ENCODE results near the gene PRUNE1.

The PRUNE1 gene

GRCh38 chr1:151060007-151060656 lies 51.9 kb downstream of the PRUNE1 start, which contains the start of gene MLLT11:
MLLT11 (plus strand) TSS chr1:151060397; CDS start chr1:151067225, 6,828 bp downstream.
- no CpG with 5 or more reads among the region's 15 CpGs for WGBS (ENCODE audit: extremely low coverage, insufficient coverage, insufficient read length)
- Histone ChIP-seq H2BK120ac (ENCODE audit: insufficient read depth, low read length, poor library complexity) (peak within 1 kb of the TSS; percentile 99), H3K14ac (ENCODE audit: low read length) (peak within 1 kb of the TSS; percentile 99), H2AFZ (ENCODE audit: insufficient read depth, low read length, poor library complexity) (peak within 1 kb of the TSS; percentile 94), H3K9ac (ENCODE audit: low read length) (peak within 1 kb of the TSS; percentile 99), H3K4me2 (ENCODE audit: low read length) (peak within 1 kb of the TSS; percentile 88), H3K4me3 (ENCODE audit: low read depth, low read length) (peak within 1 kb of the TSS; percentile 98), H3K36me3 (ENCODE audit: control insufficient read depth in 1 of 2, insufficient read depth in 2 of 2, low read length in 2 of 2) (peaks cover 19 to 26% of the 10 kb centered on the region in 2 experiments), H2AK5ac (ENCODE audit: low read length) (peak within 1 kb of the TSS; percentile 94), H3K18ac (ENCODE audit: low read length) (peak within 1 kb of the TSS; percentile 100), H3K27me3 (ENCODE audit: insufficient read depth, low read length) (no peaks in the 10 kb centered on the region), H3K23ac (ENCODE audit: low read length) (no peak within 1 kb of the TSS), H3K9me3 (ENCODE audit: insufficient read depth, low read depth, low read length) (no peaks in the 10 kb centered on the region), H4K8ac (ENCODE audit: low read depth, low read length) (peak within 1 kb of the TSS; percentile 97), H3K79me2 (ENCODE audit: control insufficient read depth, insufficient read depth, low read length, poor library complexity) (peaks cover 42% of the 10 kb centered on the region), H3K4me1 (ENCODE audit: control insufficient read depth in 1 of 2, insufficient read depth in 2 of 2, low read length in 2 of 2) (peaks cover 21 to 25% of the 10 kb centered on the region in 2 experiments), H2BK12ac (ENCODE audit: low read length) (peak within 1 kb of the TSS; percentile 67), H3K27ac (ENCODE audit: low read depth, low read length) (peak within 1 kb of the TSS; percentile 99), H3K79me1 (ENCODE audit: low read length) (peaks cover 27% of the 10 kb centered on the region), H4K91ac (ENCODE audit: low read depth, low read length) (peak within 1 kb of the TSS; percentile 99), H4K12ac (ENCODE audit: low read depth, low read length) (peak within 1 kb of the TSS; percentile 97), H3K4ac (ENCODE audit: low read depth, low read length) (peak within 1 kb of the TSS; percentile 99), H2BK5ac (ENCODE audit: low read depth, low read length, poor library complexity) (peak within 1 kb of the TSS; percentile 99)
- peak in 1 of 2 donors; percentile 31 for DNase-seq

GRCh38 chr1:151060657-151061421 lies 52.6 kb downstream of the PRUNE1 start:
- peak overlapping the region; percentile 8 for H2AFZ ChIP-seq (ENCODE audit: insufficient read depth, low read length, poor library complexity)
- H2BK5ac ChIP-seq (ENCODE audit: low read depth, low read length, poor library complexity) = peak overlapping the region; percentile 81
- peak overlapping the region; percentile 81 for H3K4me3 ChIP-seq (ENCODE audit: low read depth, low read length)
- peaks cover 21% of the 10 kb centered on the region in 2 experiments for H3K4me1 ChIP-seq (ENCODE audit: control insufficient read depth in 1 of 2, insufficient read depth in 2 of 2, low read length in 2 of 2)
- peak overlapping the region; percentile 68 for H2BK120ac ChIP-seq (ENCODE audit: insufficient read depth, low read length, poor library complexity)
- no peaks in the 10 kb centered on the region for H3K27me3 ChIP-seq (ENCODE audit: insufficient read depth, low read length)
- no peaks in the 10 kb centered on the region for H3K9me3 ChIP-seq (ENCODE audit: insufficient read depth, low read depth, low read length)
- H2AK5ac ChIP-seq (ENCODE audit: low read length) = peak overlapping the region; percentile 23
- H3K79me1 ChIP-seq (ENCODE audit: low read length) = peaks cover 27% of the 10 kb centered on the region
- peak overlapping the region; percentile 88 for H3K9ac ChIP-seq (ENCODE audit: low read length)
- peak overlapping the region; percentile 64 for H4K91ac ChIP-seq (ENCODE audit: low read depth, low read length)
- peak overlapping the region; percentile 97 for H3K4ac ChIP-seq (ENCODE audit: low read depth, low read length)
- H3K4me2 ChIP-seq (ENCODE audit: low read length) = peak overlapping the region; percentile 88
- peak overlapping the region; percentile 32 for H2BK12ac ChIP-seq (ENCODE audit: low read length)
- H3K18ac ChIP-seq (ENCODE audit: low read length) = peak overlapping the region; percentile 39
- no peak for DNase-seq
- peak overlapping the region; percentile 30 for H4K8ac ChIP-seq (ENCODE audit: low read depth, low read length)
- H3K27ac ChIP-seq (ENCODE audit: low read depth, low read length) = peak overlapping the region; percentile 99
- no CpG with 5 or more reads among the region's 4 CpGs for WGBS (ENCODE audit: extremely low coverage, insufficient coverage, insufficient read length)
- peaks cover 42% of the 10 kb centered on the region for H3K79me2 ChIP-seq (ENCODE audit: control insufficient read depth, insufficient read depth, low read length, poor library complexity)
- peak overlapping the region; percentile 24 for H4K12ac ChIP-seq (ENCODE audit: low read depth, low read length)
- H3K14ac ChIP-seq (ENCODE audit: low read length) = peak overlapping the region; percentile 55
- H3K36me3 ChIP-seq (ENCODE audit: control insufficient read depth in 1 of 2, insufficient read depth in 2 of 2, low read length in 2 of 2) = peaks cover 13 to 21% of the 10 kb centered on the region in 2 experiments
- H3K23ac ChIP-seq (ENCODE audit: low read length) = no peak overlapping the region

GRCh38 chr1:151061704-151062103 lies 53.5 kb downstream of the PRUNE1 start:
- Histone ChIP-seq H4K8ac (ENCODE audit: low read depth, low read length) (no peak overlapping the region), H4K91ac (ENCODE audit: low read depth, low read length) (no peak overlapping the region), H3K9ac (ENCODE audit: low read length) (no peak overlapping the region), H3K27me3 (ENCODE audit: insufficient read depth, low read length) (no peaks in the 10 kb centered on the region), H3K79me2 (ENCODE audit: control insufficient read depth, insufficient read depth, low read length, poor library complexity) (peaks cover 35% of the 10 kb centered on the region), H3K4me1 (ENCODE audit: control insufficient read depth in 1 of 2, insufficient read depth in 2 of 2, low read length in 2 of 2) (peaks cover 16 to 18% of the 10 kb centered on the region in 2 experiments), H4K12ac (ENCODE audit: low read depth, low read length) (no peak overlapping the region), H3K23ac (ENCODE audit: low read length) (no peak overlapping the region), H3K4me2 (ENCODE audit: low read length) (peak overlapping the region; percentile 79), H3K27ac (ENCODE audit: low read depth, low read length) (no peak overlapping the region), H3K36me3 (ENCODE audit: control insufficient read depth in 1 of 2, insufficient read depth in 2 of 2, low read length in 2 of 2) (peaks cover 15 to 18% of the 10 kb centered on the region in 2 experiments), H3K79me1 (ENCODE audit: low read length) (peaks cover 27% of the 10 kb centered on the region), H3K18ac (ENCODE audit: low read length) (no peak overlapping the region), H2AK5ac (ENCODE audit: low read length) (no peak overlapping the region), H2BK5ac (ENCODE audit: low read depth, low read length, poor library complexity) (no peak overlapping the region), H3K4me3 (ENCODE audit: low read depth, low read length) (no peak overlapping the region), H2AFZ (ENCODE audit: insufficient read depth, low read length, poor library complexity) (no peak overlapping the region), H2BK12ac (ENCODE audit: low read length) (no peak overlapping the region), H3K4ac (ENCODE audit: low read depth, low read length) (no peak overlapping the region), H2BK120ac (ENCODE audit: insufficient read depth, low read length, poor library complexity) (no peak overlapping the region), H3K9me3 (ENCODE audit: insufficient read depth, low read depth, low read length) (no peaks in the 10 kb centered on the region), H3K14ac (ENCODE audit: low read length) (no peak overlapping the region)
- no CpG with 5 or more reads among the region's 2 CpGs for WGBS (ENCODE audit: extremely low coverage, insufficient coverage, insufficient read length)
- no peak for DNase-seq

GRCh38 chr1:151062741-151063371 lies 54.6 kb downstream of the PRUNE1 start:
- Histone ChIP-seq H3K4me2 (ENCODE audit: low read length) (peak overlapping the region; percentile 53), H4K8ac (ENCODE audit: low read depth, low read length) (no peak overlapping the region), H3K79me2 (ENCODE audit: control insufficient read depth, insufficient read depth, low read length, poor library complexity) (peaks cover 25% of the 10 kb centered on the region), H4K12ac (ENCODE audit: low read depth, low read length) (no peak overlapping the region), H2BK12ac (ENCODE audit: low read length) (no peak overlapping the region), H2AK5ac (ENCODE audit: low read length) (no peak overlapping the region), H3K23ac (ENCODE audit: low read length) (no peak overlapping the region), H3K18ac (ENCODE audit: low read length) (no peak overlapping the region), H3K9me3 (ENCODE audit: insufficient read depth, low read depth, low read length) (no peaks in the 10 kb centered on the region), H3K4me1 (ENCODE audit: control insufficient read depth in 1 of 2, insufficient read depth in 2 of 2, low read length in 2 of 2) (peaks cover 5 to 8% of the 10 kb centered on the region in 2 experiments), H3K4ac (ENCODE audit: low read depth, low read length) (peak overlapping the region; percentile 60), H2BK120ac (ENCODE audit: insufficient read depth, low read length, poor library complexity) (no peak overlapping the region), H3K36me3 (ENCODE audit: control insufficient read depth in 1 of 2, insufficient read depth in 2 of 2, low read length in 2 of 2) (peaks cover 11 to 19% of the 10 kb centered on the region in 2 experiments), H3K9ac (ENCODE audit: low read length) (no peak overlapping the region), H3K27me3 (ENCODE audit: insufficient read depth, low read length) (no peaks in the 10 kb centered on the region), H3K4me3 (ENCODE audit: low read depth, low read length) (no peak overlapping the region), H2BK5ac (ENCODE audit: low read depth, low read length, poor library complexity) (no peak overlapping the region), H3K14ac (ENCODE audit: low read length) (no peak overlapping the region), H3K27ac (ENCODE audit: low read depth, low read length) (peak overlapping the region; percentile 50), H2AFZ (ENCODE audit: insufficient read depth, low read length, poor library complexity) (no peak overlapping the region), H3K79me1 (ENCODE audit: low read length) (peaks cover 25% of the 10 kb centered on the region), H4K91ac (ENCODE audit: low read depth, low read length) (no peak overlapping the region)
- no CpG with 5 or more reads among the region's 3 CpGs for WGBS (ENCODE audit: extremely low coverage, insufficient coverage, insufficient read length)
- peak; percentile 51 to 70 for DNase-seq

Measured in trophoblast cell (in vitro differentiated cells and primary cell).